ENCODE measurements around the gene GOLGA8O. TPM values are rescaled to one million over a fixed set of nuclear protein-coding genes. Genes with fewer than 3 reads are reported as not detected.
"Not testable (repeated sequence)": the region's sequence is repeated elsewhere in the genome, so short reads cannot be mapped to it uniquely, and the experiment has no call there.

GOLGA8O gene
- total RNA-seq, 1 donor from 2014 or later = not detected

DNA sequence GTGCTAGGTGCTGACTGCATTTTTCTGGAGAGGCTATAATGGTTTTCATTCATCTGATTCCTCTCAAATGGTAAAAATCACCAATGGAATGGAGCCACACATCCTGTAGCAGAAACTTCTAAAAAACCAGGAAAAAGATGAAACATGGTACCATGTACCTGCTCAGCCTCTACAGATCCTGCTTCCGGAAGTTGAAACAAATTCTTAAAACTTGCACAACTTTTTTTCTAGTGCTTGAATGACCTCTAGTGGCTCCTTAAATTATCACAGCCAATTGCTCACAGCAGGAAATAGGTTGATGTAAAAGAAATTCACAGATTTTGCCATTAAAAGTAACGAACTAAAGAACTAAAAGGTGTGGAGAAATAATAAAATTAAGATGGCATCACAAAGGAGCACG is 47.5 kb downstream of the GOLGA8O start:
- not testable (repeated sequence) for H3K4me1 Mint-ChIP-seq; H3K4me3 Mint-ChIP-seq; H3K27ac Mint-ChIP-seq (ENCODE audit: unreplicated experiment); H3K36me3 Mint-ChIP-seq (ENCODE audit: low read depth); H3K27me3 Mint-ChIP-seq (ENCODE audit: low read depth); H3K9me3 Mint-ChIP-seq; DNase-seq (ENCODE audit: low read depth, low spot score)
- TF ChIP-seq, protein P1, sequence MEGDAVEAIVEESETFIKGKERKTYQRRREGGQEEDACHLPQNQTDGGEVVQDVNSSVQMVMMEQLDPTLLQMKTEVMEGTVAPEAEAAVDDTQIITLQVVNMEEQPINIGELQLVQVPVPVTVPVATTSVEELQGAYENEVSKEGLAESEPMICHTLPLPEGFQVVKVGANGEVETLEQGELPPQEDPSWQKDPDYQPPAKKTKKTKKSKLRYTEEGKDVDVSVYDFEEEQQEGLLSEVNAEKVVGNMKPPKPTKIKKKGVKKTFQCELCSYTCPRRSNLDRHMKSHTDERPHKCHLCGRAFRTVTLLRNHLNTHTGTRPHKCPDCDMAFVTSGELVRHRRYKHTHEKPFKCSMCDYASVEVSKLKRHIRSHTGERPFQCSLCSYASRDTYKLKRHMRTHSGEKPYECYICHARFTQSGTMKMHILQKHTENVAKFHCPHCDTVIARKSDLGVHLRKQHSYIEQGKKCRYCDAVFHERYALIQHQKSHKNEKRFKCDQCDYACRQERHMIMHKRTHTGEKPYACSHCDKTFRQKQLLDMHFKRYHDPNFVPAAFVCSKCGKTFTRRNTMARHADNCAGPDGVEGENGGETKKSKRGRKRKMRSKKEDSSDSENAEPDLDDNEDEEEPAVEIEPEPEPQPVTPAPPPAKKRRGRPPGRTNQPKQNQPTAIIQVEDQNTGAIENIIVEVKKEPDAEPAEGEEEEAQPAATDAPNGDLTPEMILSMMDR (conservative IDR thresholded peaks at IDR 0.05) = peak; percentile 54

- not testable (repeated sequence) for H3K27ac Mint-ChIP-seq (ENCODE audit: unreplicated experiment); H3K9me3 Mint-ChIP-seq; H3K36me3 Mint-ChIP-seq (ENCODE audit: low read depth); H3K27me3 Mint-ChIP-seq (ENCODE audit: low read depth); DNase-seq (ENCODE audit: low read depth, low spot score); H3K4me3 Mint-ChIP-seq; H3K4me1 Mint-ChIP-seq
Observed at GRCh38 chr15:32403192-32403591, 52.2 kb downstream of the GOLGA8O start, which contains the start of gene GOLGA8K. GOLGA8K (minus strand) TSS chr15:32403292; CDS start chr15:32403194, 98 bp downstream.

GRCh38 chr15:32396522-32396921 is 58.9 kb downstream of the GOLGA8O start:
- H3K36me3 Mint-ChIP-seq (ENCODE audit: low read depth); H3K27me3 Mint-ChIP-seq (ENCODE audit: low read depth); DNase-seq (ENCODE audit: low read depth, low spot score); H3K4me1 Mint-ChIP-seq; H3K9me3 Mint-ChIP-seq; H3K27ac Mint-ChIP-seq (ENCODE audit: unreplicated experiment); H3K4me3 Mint-ChIP-seq: not testable (repeated sequence)

Other genes with a start within 250 kb of the GOLGA8O start
- 1.6 and 1.8 TPM in 2 replicates for gene GOLGA8K, start 52.3 kb downstream of the GOLGA8O start, total RNA-seq
- gene GOLGA8N, start 137.8 kb upstream of the GOLGA8O start, total RNA-seq = 2.2 and 2.6 TPM in 2 replicates
- 95.2 and 96.0 TPM in 2 replicates for gene ARHGAP11A, start 159.9 kb upstream of the GOLGA8O start, total RNA-seq
- 25.1 and 28.9 TPM in 2 replicates for gene SCG5, start 186.1 kb upstream of the GOLGA8O start, total RNA-seq

All from neural crest cell (in vitro differentiated cells).